Ovary (tissue), 3 donors: Measurements from ENCODE around the gene USP30.

Experiments used
- CTCF ChIP-seq, 3 donors: fragments of 450-650 bp in 2 of 3; fragments of 200-600 bp in 1 of 3; IDR thresholded peaks; one replicate each; pipeline versions ENCODE4 v1.5.1 to v1.8.0; 2016 to 2022; ENCODE audit warnings: antibody characterized with exemption in 3 of 3, mild to moderate bottlenecking in 1 of 3
- POLR2A ChIP-seq: fragments of 450-650 bp; IDR thresholded peaks from one replicate; pipeline ENCODE4 v1.6.1; 2017; ENCODE audit warnings: antibody characterized with exemption, mild to moderate bottlenecking, moderate library complexity
- donor health status: DM: no; HTN: no; CAD: no.

GRCh38 chr12:109052414-109053323, at the start of gene USP30:
- peak; percentile 40 for TF ChIP-seq POLR2A
- TF ChIP-seq CTCF (IDR thresholded peaks at IDR 0.05), result no peak
